ENCODE results near the gene CLSTN3.

Gene CLSTN3

GRCh38 chr12:7129872-7130691, at the start of gene CLSTN3:
Gene CLSTN3 (plus strand): TSS chr12:7130371. CDS start chr12:7130649, 278 bp downstream.
- DNase-seq (ENCODE audit: low read depth), result no peak

GRCh38 chr12:7081037-7081436, 49.1 kb upstream of the CLSTN3 start:
- DNase-seq (ENCODE audit: low read depth), result no peak

GRCh38 chr12:7083125-7083524, 47.0 kb upstream of the CLSTN3 start:
- no peak for DNase-seq (ENCODE audit: low read depth)

GRCh38 chr12:7089196-7089871, 40.8 kb upstream of the CLSTN3 start:
- DNase-seq (ENCODE audit: low read depth), result no peak

- no peak for DNase-seq (ENCODE audit: low read depth)
These were observed 39.8 kb upstream of the CLSTN3 start for GRCh38 chr12:7090222-7090998.

GRCh38 chr12:7091171-7091570, 39.0 kb upstream of the CLSTN3 start:
- no peak for DNase-seq (ENCODE audit: low read depth)

- no peak for DNase-seq (ENCODE audit: low read depth)
These were observed 38.4 kb upstream of the CLSTN3 start for GRCh38 chr12:7091660-7092228.

GRCh38 chr12:7092229-7092985, 37.8 kb upstream of the CLSTN3 start, which contains the start of gene C1R:
Gene C1R (minus strand): TSS chr12:7092445. CDS start chr12:7092388, 57 bp downstream.
- peak; percentile 48 for DNase-seq (ENCODE audit: low read depth)

- no peak for DNase-seq (ENCODE audit: low read depth)
These were observed 37.1 kb upstream of the CLSTN3 start for GRCh38 chr12:7092986-7093460.

- DNase-seq (ENCODE audit: low read depth), result no peak
These were observed 36.7 kb upstream of the CLSTN3 start for GRCh38 chr12:7093486-7093885.

GRCh38 chr12:7093892-7094291, 36.3 kb upstream of the CLSTN3 start:
- peak; percentile 38 for DNase-seq (ENCODE audit: low read depth)

- DNase-seq (ENCODE audit: low read depth), result no peak
These were observed 33.9 kb upstream of the CLSTN3 start for GRCh38 chr12:7096006-7096932.

- DNase-seq (ENCODE audit: low read depth), result no peak
These were observed 33.2 kb upstream of the CLSTN3 start for GRCh38 chr12:7096979-7097378.

- no peak for DNase-seq (ENCODE audit: low read depth)
These were observed 30.7 kb upstream of the CLSTN3 start for GRCh38 chr12:7099290-7099996.

GRCh38 chr12:7100239-7100638, 29.9 kb upstream of the CLSTN3 start:
- DNase-seq (ENCODE audit: low read depth), result no peak

GRCh38 chr12:7101047-7101693, 29.0 kb upstream of the CLSTN3 start:
- DNase-seq (ENCODE audit: low read depth), result no peak

GRCh38 chr12:7101694-7102131, 28.5 kb upstream of the CLSTN3 start:
- no peak for DNase-seq (ENCODE audit: low read depth)

GRCh38 chr12:7102582-7102981, 27.6 kb upstream of the CLSTN3 start:
- DNase-seq (ENCODE audit: low read depth), result no peak

Data from GM04503 (cell line).